H1 (cell line): ENCODE data around the gene MRGPRE.

Experiments
- CTCF ChIP-seq, 3 experiments: IDR thresholded peaks; 1 replicate in 2 of 3; 2 replicates in 1 of 3; pipeline versions ENCODE4 v1.5.1 to v1.6.1; 2011; ENCODE audit warnings: low read length in 3 of 3, mild to moderate bottlenecking in 3 of 3, inconsistent platforms in 2 of 3, low read depth in 1 of 3, moderate library complexity in 1 of 3; ENCODE audit not compliant: insufficient read depth in 1 of 3; ENCODE audit errors: control extremely low read depth in 1 of 3
- POLR2A ChIP-seq, 2 experiments: IDR thresholded peaks; 1 replicate in 1 of 2; 2 replicates in 1 of 2; pipeline ENCODE4 v1.6.1; 2011; ENCODE audit warnings: low read depth in 2 of 2, low read length in 2 of 2, mild to moderate bottlenecking in 2 of 2; ENCODE audit errors: control extremely low read depth in 1 of 2

DNA sequence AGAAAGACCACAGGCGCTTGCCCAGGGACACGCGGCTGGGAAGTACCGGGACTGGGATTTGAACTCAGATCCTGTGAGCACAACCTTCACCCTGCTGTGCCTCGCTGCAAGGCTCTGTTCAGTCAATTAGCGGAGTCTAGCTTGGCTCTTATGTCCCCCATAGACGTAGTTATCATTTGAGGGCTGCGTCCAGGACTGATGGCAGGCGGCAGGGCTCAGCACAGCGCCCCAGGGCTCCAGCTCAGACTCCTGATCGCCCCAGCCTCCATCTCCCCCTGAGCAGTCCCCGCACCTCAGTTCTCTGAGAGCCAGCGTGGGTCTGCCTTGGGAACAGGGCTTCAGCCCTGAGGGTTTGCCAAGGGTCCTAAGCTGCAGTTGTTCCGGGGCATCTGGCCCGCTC lies 33.4 kb downstream of the MRGPRE start:
- TF ChIP-seq CTCF (IDR thresholded peaks at IDR 0.05; ENCODE audit: control extremely low read depth in 1 of 3, insufficient read depth in 1 of 3, low read depth in 1 of 3, low read length in 3 of 3) (no peak), POLR2A (IDR thresholded peaks at IDR 0.05; ENCODE audit: control extremely low read depth in 1 of 2, low read depth in 2 of 2, low read length in 2 of 2) (no peak)
